ENCODE results near the gene GAL3ST1.
A peak's percentile ranks its signal among the peaks of the same experiment; 100 is the strongest.
"Not testable (repeated sequence)": the region's sequence is repeated elsewhere in the genome, so short reads cannot be mapped to it uniquely, and the experiment has no call there.

Gene GAL3ST1

GRCh38 chr22:30574095-30574981, at the start of gene GAL3ST1:
GAL3ST1 (minus strand) TSS chr22:30574665; CDS start chr22:30557392, 17,273 bp downstream.
- no peak for DNase-seq

- DNase-seq = not testable (repeated sequence)
Measured at GRCh38 chr22:30619909-30620308, 45.4 kb upstream of the GAL3ST1 start.

GRCh38 chr22:30617819-30618218, 43.4 kb upstream of the GAL3ST1 start:
- no peak for DNase-seq

- DNase-seq = no peak
Measured at GRCh38 chr22:30615543-30615954, 41.1 kb upstream of the GAL3ST1 start.

- DNase-seq = no peak
Measured at GRCh38 chr22:30614879-30615278, 40.4 kb upstream of the GAL3ST1 start.

GRCh38 chr22:30614268-30614667, 39.8 kb upstream of the GAL3ST1 start:
- no peak for DNase-seq

- DNase-seq = no peak
Measured at GRCh38 chr22:30612789-30613188, 38.3 kb upstream of the GAL3ST1 start.

- no peak for DNase-seq
Measured at GRCh38 chr22:30611197-30611596, 36.7 kb upstream of the GAL3ST1 start.

- peak; percentile 33 for DNase-seq
Measured at GRCh38 chr22:30610299-30610698, 35.8 kb upstream of the GAL3ST1 start.

GRCh38 chr22:30609260-30610185, 35.1 kb upstream of the GAL3ST1 start:
- peak; percentile 84 for DNase-seq

- DNase-seq = no peak
Measured at GRCh38 chr22:30607939-30608338, 33.5 kb upstream of the GAL3ST1 start.

- DNase-seq = no peak
Measured at GRCh38 chr22:30607300-30607930, 33.0 kb upstream of the GAL3ST1 start.

GRCh38 chr22:30606455-30607299, 32.2 kb upstream of the GAL3ST1 start, which contains the start of gene TCN2:
TCN2 (plus strand) TSS chr22:30607174; CDS start chr22:30607332, 158 bp downstream.
- peak; percentile 75 for DNase-seq

GRCh38 chr22:30605449-30606110, 31.1 kb upstream of the GAL3ST1 start:
- peak; percentile 84 for DNase-seq

GRCh38 chr22:30604723-30605122, 30.3 kb upstream of the GAL3ST1 start:
- no peak for DNase-seq

GRCh38 chr22:30603801-30604200, 29.3 kb upstream of the GAL3ST1 start:
- no peak for DNase-seq

- DNase-seq = peak; percentile 79
Measured at GRCh38 chr22:30602049-30602448, 27.6 kb upstream of the GAL3ST1 start.

- DNase-seq = no peak
Measured at GRCh38 chr22:30601464-30601863, 27.0 kb upstream of the GAL3ST1 start.

- no peak for DNase-seq
Measured at GRCh38 chr22:30600921-30601320, 26.5 kb upstream of the GAL3ST1 start.

GRCh38 chr22:30598986-30599385, 24.5 kb upstream of the GAL3ST1 start:
- DNase-seq = no peak

- no peak for DNase-seq
Measured at GRCh38 chr22:30596886-30597285, 22.4 kb upstream of the GAL3ST1 start.

Data from hematopoietic multipotent progenitor cell treated with erythropoietin and hydrocortisone succinate and interleukin-3 and kit ligand, for 6 days (in vitro differentiated cells).